GM23248 (cell line): ENCODE measurements around the gene EMID1.

Experiments used
- EZH2 ChIP-seq: fragments of 200-600 bp; sonication (generic); IDR thresholded peaks from 2 replicates; pipeline ENCODE4 v1.6.1; 2018; ENCODE audit warnings: antibody characterized with exemption, mild to moderate bottlenecking; ENCODE audit not compliant: insufficient read depth, poor library complexity, severe bottlenecking
- EZH2phosphoT487 ChIP-seq: fragments of 200-600 bp; sonication (generic); IDR thresholded peaks from 2 replicates; pipeline ENCODE4 v1.6.1; 2018; ENCODE audit warnings: antibody characterized with exemption, moderate library complexity, mild to moderate bottlenecking, low read depth; ENCODE audit not compliant: insufficient read depth

- TF ChIP-seq EZH2, result no peak
- TF ChIP-seq EZH2phosphoT487, result no peak
These were observed 49.2 kb upstream of the EMID1 start for GRCh38 chr22:29156507-29156906.
